Fibroblast of peridontal ligament (primary cell): Measurements from ENCODE around the gene ZNF619.
A peak's percentile ranks its signal among the peaks of the same experiment; 100 is the strongest.

ENCODE experiments used
- DNase-seq: peaks from one replicate; pipeline ENCODE4 v3.0.0-alpha.2; 2010; ENCODE audit errors: extremely low read depth

ZNF619 gene

GRCh38 chr3:40465456-40465855, 11.5 kb upstream of the ZNF619 start:
- DNase-seq: no peak

GRCh38 chr3:40468018-40468417, 8.9 kb upstream of the ZNF619 start:
- no peak for DNase-seq

- no peak for DNase-seq
Observed at GRCh38 chr3:40470701-40471100, 6.2 kb upstream of the ZNF619 start.

GRCh38 chr3:40477666-40478065, 744 bp downstream of the ZNF619 start:
- DNase-seq: no peak

GRCh38 chr3:40487172-40487571, 10.2 kb downstream of the ZNF619 start:
- no peak for DNase-seq

GRCh38 chr3:40490916-40491315, 14.0 kb downstream of the ZNF619 start:
- peak; percentile 44 for DNase-seq

- peak; percentile 52 for DNase-seq
Observed at GRCh38 chr3:40494698-40495097, 17.8 kb downstream of the ZNF619 start.

GRCh38 chr3:40497288-40497687, 20.4 kb downstream of the ZNF619 start:
- DNase-seq: no peak

- no peak for DNase-seq
Observed at GRCh38 chr3:40499952-40500351, 23.0 kb downstream of the ZNF619 start.

GRCh38 chr3:40502034-40502433, 25.1 kb downstream of the ZNF619 start:
- DNase-seq: no peak

- DNase-seq: peak; percentile 97
Observed at GRCh38 chr3:40504636-40505430, 27.9 kb downstream of the ZNF619 start.

GRCh38 chr3:40505599-40506462, 28.9 kb downstream of the ZNF619 start, which contains the start of gene ZNF620:
Gene ZNF620, plus strand, starts transcription at chr3:40506039. Its CDS starts 314 bp downstream, at chr3:40506353.
- DNase-seq: peak; percentile 39

- DNase-seq: no peak
Observed at GRCh38 chr3:40511031-40511718, 34.3 kb downstream of the ZNF619 start.

GRCh38 chr3:40516201-40516600, 39.3 kb downstream of the ZNF619 start:
- peak; percentile 6 for DNase-seq

GRCh38 chr3:40518067-40518466, 41.1 kb downstream of the ZNF619 start:
- DNase-seq: no peak

GRCh38 chr3:40518848-40519247, 41.9 kb downstream of the ZNF619 start:
- no peak for DNase-seq

GRCh38 chr3:40521254-40521653, 44.3 kb downstream of the ZNF619 start:
- DNase-seq: no peak

- no peak for DNase-seq
Observed at GRCh38 chr3:40523781-40524180, 46.9 kb downstream of the ZNF619 start.

GRCh38 chr3:40524222-40524567, 47.3 kb downstream of the ZNF619 start:
- DNase-seq: peak; percentile 25

GRCh38 chr3:40524568-40525285, 47.8 kb downstream of the ZNF619 start, which contains the start of gene ZNF621:
Gene ZNF621, plus strand, starts transcription at chr3:40524960. Its CDS starts 881 bp downstream, at chr3:40525841.
- DNase-seq: peak; percentile 78

GRCh38 chr3:40528426-40528825, 51.5 kb downstream of the ZNF619 start:
- DNase-seq: no peak
